GM19193 (cell line): ENCODE measurements around the gene DDX27.

ENCODE experiments used
- POLR2A ChIP-seq: IDR thresholded peaks from 4 replicates; pipeline ENCODE4 v1.6.1; 2011; ENCODE audit not compliant: insufficient read depth, insufficient read length; ENCODE audit errors: extremely low read depth

Gene DDX27, protein sequence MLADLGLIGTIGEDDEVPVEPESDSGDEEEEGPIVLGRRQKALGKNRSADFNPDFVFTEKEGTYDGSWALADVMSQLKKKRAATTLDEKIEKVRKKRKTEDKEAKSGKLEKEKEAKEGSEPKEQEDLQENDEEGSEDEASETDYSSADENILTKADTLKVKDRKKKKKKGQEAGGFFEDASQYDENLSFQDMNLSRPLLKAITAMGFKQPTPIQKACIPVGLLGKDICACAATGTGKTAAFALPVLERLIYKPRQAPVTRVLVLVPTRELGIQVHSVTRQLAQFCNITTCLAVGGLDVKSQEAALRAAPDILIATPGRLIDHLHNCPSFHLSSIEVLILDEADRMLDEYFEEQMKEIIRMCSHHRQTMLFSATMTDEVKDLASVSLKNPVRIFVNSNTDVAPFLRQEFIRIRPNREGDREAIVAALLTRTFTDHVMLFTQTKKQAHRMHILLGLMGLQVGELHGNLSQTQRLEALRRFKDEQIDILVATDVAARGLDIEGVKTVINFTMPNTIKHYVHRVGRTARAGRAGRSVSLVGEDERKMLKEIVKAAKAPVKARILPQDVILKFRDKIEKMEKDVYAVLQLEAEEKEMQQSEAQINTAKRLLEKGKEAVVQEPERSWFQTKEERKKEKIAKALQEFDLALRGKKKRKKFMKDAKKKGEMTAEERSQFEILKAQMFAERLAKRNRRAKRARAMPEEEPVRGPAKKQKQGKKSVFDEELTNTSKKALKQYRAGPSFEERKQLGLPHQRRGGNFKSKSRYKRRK

GRCh38 chr20:49219091-49219923 is at the start of gene DDX27:
Gene DDX27 (plus strand): TSS chr20:49219416. CDS start chr20:49219449, 33 bp downstream.
- peak; percentile 91 for TF ChIP-seq POLR2A

DNA sequence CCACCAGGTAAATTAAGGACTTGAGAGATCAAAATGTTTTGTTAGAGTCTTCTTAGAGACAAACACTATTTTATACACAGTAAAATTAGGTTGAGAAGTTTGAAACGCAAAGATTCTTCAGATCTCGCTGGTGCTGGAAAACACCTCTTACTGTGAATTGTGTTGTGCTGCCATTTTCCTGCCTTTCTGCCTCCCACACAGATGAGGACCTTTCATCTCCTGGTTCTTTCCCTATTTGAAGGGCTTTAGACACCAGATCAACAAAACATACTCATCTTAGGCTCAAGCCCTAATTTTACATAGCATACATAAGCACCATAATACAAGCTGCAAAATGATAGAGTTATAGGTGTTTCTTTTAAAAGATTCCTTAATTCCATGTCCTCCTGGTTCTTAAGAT is 49.7 kb upstream of the DDX27 start:
- no peak for TF ChIP-seq POLR2A

DNA sequence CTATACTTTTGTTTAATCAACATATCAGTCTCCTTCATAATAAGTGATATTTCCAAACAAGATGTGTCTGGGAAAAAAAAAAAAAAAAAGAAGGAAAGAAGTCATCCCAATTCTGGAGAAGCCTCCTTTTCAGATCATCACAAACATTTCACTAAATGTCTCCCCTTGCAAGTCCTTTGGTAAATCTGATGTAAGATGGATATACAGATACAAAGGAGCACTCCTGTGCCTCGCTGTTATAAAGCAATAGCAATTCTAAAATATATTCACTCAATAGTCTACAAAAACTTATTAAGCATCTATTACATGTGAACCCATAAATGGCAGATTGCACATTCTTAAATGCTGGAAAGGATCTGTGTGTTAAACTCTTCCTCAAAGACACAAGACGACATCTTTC is 48.5 kb upstream of the DDX27 start:
- no peak for TF ChIP-seq POLR2A

DNA sequence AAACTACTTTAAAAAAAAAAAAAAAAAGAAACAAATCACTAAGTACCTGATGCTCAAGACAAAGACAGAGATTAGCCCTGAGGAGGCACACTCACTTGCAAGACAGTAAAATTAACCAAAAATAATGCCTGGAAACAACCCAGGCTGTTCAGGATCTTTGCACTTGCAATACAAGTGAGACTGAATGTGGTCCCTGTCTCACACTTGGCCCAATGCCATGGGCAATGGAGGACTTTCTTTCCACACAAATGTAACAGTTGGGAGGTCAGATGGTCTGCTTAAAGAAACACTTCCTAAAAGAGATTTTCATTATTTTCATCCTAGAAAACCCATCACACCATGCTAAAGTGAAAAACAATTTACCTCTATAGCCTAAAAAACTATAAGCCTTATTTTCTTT is 47.3 kb upstream of the DDX27 start:
- no peak for TF ChIP-seq POLR2A

DNA sequence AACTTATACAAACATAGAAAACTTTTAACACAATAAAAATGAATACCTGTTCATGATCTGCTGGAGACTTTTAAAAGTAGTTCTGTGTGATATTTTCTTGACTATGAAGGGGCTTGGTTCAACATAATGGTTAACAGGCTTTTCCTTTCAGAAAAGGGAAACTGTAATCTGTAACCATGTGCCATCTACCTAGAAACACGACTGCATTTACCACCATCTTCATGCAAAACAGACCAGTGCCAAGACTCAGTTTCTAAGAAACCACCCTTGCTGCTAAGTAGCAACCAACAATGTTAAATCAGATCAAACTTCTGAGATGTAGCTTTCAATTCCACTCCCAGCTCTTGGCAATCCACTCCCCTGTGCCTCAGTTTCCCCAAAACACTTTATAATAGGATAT is 46.8 kb upstream of the DDX27 start:
- TF ChIP-seq POLR2A = no peak

DNA sequence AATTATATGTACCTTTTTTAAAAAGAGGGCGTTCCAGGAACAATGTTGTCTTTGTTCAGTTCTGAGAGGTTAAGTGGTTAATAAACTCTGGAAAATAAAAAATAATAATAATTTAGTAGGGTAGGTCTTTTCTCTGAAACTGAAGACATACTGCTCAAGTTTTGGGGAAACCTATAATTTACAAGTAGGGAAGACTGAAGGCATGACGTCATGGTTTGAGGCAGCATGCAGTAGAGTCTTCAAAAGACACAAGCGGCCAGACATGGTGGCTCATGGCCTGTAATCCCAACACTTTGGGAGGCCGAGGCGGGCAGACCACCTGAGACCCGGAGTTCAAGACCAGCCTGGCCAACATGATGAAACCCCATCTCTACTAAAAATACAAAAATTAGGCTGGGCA is 45.0 kb upstream of the DDX27 start:
- no peak for TF ChIP-seq POLR2A

DNA sequence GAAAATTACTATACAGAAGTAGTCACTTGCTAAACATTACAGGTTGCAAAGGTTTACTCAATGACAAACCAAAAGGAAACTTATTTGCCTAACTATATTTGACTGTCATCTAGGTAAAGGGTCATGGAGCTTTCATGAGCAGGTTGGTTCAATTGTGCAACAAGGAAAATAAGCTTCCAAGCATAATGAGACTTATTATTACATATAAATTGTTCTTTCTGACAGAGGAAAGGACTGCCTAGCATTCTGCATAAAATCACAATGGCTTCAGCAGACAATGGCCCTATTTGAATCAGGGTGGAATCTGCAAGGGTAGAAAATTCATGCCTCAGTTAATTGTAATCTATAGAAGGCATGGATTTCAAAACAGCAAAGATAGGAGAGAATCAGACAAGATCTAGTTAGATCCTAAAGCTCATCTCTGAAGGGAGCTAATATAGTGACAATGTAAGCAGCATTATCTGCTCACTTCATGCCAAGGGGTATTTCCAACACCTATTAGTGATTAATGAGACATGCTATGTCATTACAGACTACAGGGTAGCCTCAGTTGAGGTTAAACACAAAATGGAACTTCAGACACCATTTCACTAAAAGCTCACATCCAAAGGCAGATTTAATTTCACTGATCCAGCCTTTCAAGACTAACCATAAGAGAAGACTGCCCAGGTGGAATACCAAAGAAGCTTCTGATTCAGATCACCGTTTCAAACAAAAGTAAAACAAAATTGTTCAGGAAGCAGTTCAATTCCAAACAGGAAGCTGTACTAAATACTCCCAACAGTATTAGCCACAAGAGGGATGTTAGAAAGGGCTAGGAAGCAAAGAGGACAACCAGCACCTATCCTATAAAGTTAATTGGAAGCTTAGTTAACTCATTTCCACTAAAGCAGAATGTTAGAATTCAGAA is 39.6 kb upstream of the DDX27 start:
- no peak for TF ChIP-seq POLR2A

- no peak for TF ChIP-seq POLR2A
Observed at GRCh38 chr20:49181265-49181877, 37.8 kb upstream of the DDX27 start.

GRCh38 chr20:49183444-49183843 is 35.8 kb upstream of the DDX27 start:
- TF ChIP-seq POLR2A = no peak

DNA sequence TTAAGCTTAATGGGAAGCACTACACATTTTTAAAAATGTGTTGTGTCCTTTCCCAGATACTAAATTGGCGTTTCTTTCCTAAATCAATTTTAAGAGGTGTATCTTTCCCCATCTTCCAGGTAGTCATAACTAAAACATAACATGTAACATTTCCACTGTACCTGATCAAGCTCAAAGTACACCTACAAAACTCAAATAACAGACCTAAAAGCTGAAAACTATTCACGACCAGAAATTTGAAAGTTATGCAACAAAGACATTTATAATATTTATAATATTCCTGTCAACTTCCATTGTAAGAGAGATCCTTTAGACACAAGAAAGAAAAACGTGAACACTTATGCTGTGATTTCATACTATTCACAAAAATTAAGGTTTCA is 34.5 kb upstream of the DDX27 start:
- TF ChIP-seq POLR2A = no peak

DNA sequence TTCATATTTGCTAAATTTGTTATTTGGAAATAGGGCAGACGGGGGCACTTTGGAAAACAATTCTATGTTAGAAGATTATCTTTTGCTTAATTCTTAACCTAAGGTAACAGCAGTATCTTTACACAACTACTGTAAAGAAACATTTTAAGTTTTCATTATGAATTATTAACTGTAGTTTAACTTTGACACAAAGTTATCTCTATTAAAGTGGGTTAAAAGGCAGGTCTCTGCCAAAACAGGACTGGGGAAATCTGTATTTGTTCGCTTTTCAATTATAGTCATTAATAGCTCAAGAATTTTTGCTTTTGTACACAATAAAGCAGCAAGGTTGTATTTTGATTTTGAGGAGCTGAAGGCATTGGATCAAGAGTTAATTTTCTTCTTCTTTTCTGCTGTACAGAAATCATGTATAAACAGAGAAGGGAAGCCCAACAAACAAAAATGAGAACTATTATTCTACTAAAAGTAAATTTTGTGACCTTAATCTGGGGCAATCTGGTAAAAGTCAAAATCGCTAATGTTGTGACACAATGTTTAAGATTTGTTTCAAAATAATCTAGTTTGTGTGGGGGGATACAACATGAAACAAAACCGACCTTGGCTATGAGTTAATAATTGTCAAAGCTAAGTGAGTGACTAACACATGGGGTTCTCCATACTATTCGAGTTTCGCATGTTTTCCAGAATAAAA is 34.0 kb upstream of the DDX27 start:
- no peak for TF ChIP-seq POLR2A

- no peak for TF ChIP-seq POLR2A
Observed at GRCh38 chr20:49186535-49187329, 32.5 kb upstream of the DDX27 start.
